ENCODE data around the gene MAEL. TPM values are rescaled to one million over a fixed set of nuclear protein-coding genes. Genes with fewer than 3 reads are reported as not detected.

MAEL gene
- total RNA-seq, 1 donor from 2014 or later: 0.33 TPM

GRCh38 chr1:167066333-167067122 is 77.4 kb downstream of the MAEL start:
- no peaks in the 10 kb centered on the region for H3K27me3 ChIP-seq (ENCODE audit: control insufficient read depth, insufficient read depth, low read length)
- H3K36me3 ChIP-seq (ENCODE audit: control insufficient read depth, insufficient read depth, low read length): no peaks in the 10 kb centered on the region
- no peak overlapping the region for H3K4me3 ChIP-seq (ENCODE audit: low read depth, low read length)
- peak; percentile 93 for TF ChIP-seq CTCF (IDR thresholded peaks at IDR 0.05; ENCODE audit: insufficient read depth, low read length, poor library complexity, severe bottlenecking)
- DNase-seq (ENCODE audit: low read depth): no peak

- Histone ChIP-seq H3K27me3 (ENCODE audit: control insufficient read depth, insufficient read depth, low read length) (no peaks in the 10 kb centered on the region), H3K36me3 (ENCODE audit: control insufficient read depth, insufficient read depth, low read length) (no peaks in the 10 kb centered on the region), H3K4me3 (ENCODE audit: low read depth, low read length) (no peak overlapping the region)
- TF ChIP-seq CTCF (IDR thresholded peaks at IDR 0.05; ENCODE audit: insufficient read depth, low read length, poor library complexity, severe bottlenecking): no peak
- DNase-seq (ENCODE audit: low read depth): no peak
Observed at GRCh38 chr1:167067904-167068303, 78.8 kb downstream of the MAEL start.

GRCh38 chr1:167068761-167069160 is 79.7 kb downstream of the MAEL start:
- Histone ChIP-seq H3K36me3 (ENCODE audit: control insufficient read depth, insufficient read depth, low read length) (no peaks in the 10 kb centered on the region), H3K4me3 (ENCODE audit: low read depth, low read length) (no peak overlapping the region), H3K27me3 (ENCODE audit: control insufficient read depth, insufficient read depth, low read length) (no peaks in the 10 kb centered on the region)
- TF ChIP-seq CTCF (IDR thresholded peaks at IDR 0.05; ENCODE audit: insufficient read depth, low read length, poor library complexity, severe bottlenecking): no peak
- no peak for DNase-seq (ENCODE audit: low read depth)

GRCh38 chr1:167071286-167071685 is 82.2 kb downstream of the MAEL start:
- no peak overlapping the region for H3K4me3 ChIP-seq (ENCODE audit: low read depth, low read length)
- no peaks in the 10 kb centered on the region for H3K36me3 ChIP-seq (ENCODE audit: control insufficient read depth, insufficient read depth, low read length)
- H3K27me3 ChIP-seq (ENCODE audit: control insufficient read depth, insufficient read depth, low read length): no peaks in the 10 kb centered on the region
- no peak for DNase-seq (ENCODE audit: low read depth)
- no peak for TF ChIP-seq CTCF (IDR thresholded peaks at IDR 0.05; ENCODE audit: insufficient read depth, low read length, poor library complexity, severe bottlenecking)

Other genes starting within 250 kb of the MAEL start
- 45.6 and 45.8 TPM in 2 replicates for gene POGK, start 149.8 kb upstream of the MAEL start, total RNA-seq
- gene TADA1, start 113.0 kb upstream of the MAEL start, total RNA-seq: 14.0 and 17.0 TPM in 2 replicates
- gene ILDR2, start 13.7 kb upstream of the MAEL start, total RNA-seq: 1.3 and 3.8 TPM in 2 replicates
- not detected in 2 replicates for gene GPA33, start 101.1 kb downstream of the MAEL start, total RNA-seq
- gene STYXL2, start 104.8 kb downstream of the MAEL start, total RNA-seq: not detected in 2 replicates
- 8.4 and 9.8 TPM in 2 replicates for gene POU2F1, start 231.6 kb downstream of the MAEL start, total RNA-seq

All from kidney epithelial cell (primary cell).